Measurements from ENCODE around the gene AURKA. TPM values are rescaled to one million over a fixed set of nuclear protein-coding genes. Genes with fewer than 3 reads are reported as not detected.
A peak's percentile ranks its signal among the peaks of the same experiment; 100 is the strongest.
"Not testable (repeated sequence)": the region's sequence is repeated elsewhere in the genome, so short reads cannot be mapped to it uniquely, and the experiment has no call there.

AURKA gene
- total RNA-seq, 2 experiments from 2014 or later, result 99.7 to 101 TPM

GRCh38 chr20:56391596-56392131 is 351 bp downstream of the AURKA start:
- no peak for DNase-seq
- peaks cover 35% of the 10 kb centered on the region for H3K4me1 Mint-ChIP-seq (ENCODE audit: low read depth)
- no peak overlapping the region for H3K4me3 Mint-ChIP-seq
- ChIA-PET CTCF (interaction anchor here (0.6 to 3.2 kb wide), 7 partner anchors 10 to 78 kb away, joined by 3 to 9 read pairs (median 5); partner anchors contain the start of genes CASS4 and FAM210B), POLR2A (interaction anchor here (0.8 to 2.5 kb wide), 8 partner anchors 14 to 998 kb away, joined by 3 to 27 read pairs (median 10); partner anchors contain the start of genes CASS4, FAM210B and RTF2)
- no peak overlapping the region for H3K27ac Mint-ChIP-seq
- peaks cover 58% of the 10 kb centered on the region for H3K36me3 Mint-ChIP-seq
- H3K9me3 Mint-ChIP-seq, result no peaks in the 10 kb centered on the region
- no peaks in the 10 kb centered on the region for H3K27me3 Mint-ChIP-seq
- intact Hi-C loops (cut with micrococcal nuclease), result loop anchor here (1.0 to 2.0 kb wide), 7 partner anchors 9 to 959 kb away; partner anchors contain the start of genes CASS4, FAM210B, RAE1 and RTF2

GRCh38 chr20:56391037-56391436 is 978 bp downstream of the AURKA start:
- no peak overlapping the region for H3K4me3 Mint-ChIP-seq
- intact Hi-C loops (cut with micrococcal nuclease), result no loop called here
- ChIA-PET POLR2A (interaction anchor here (1.3 to 2.5 kb wide), 4 partner anchors 14 to 78 kb away, joined by 5 to 17 read pairs (median 15); partner anchors contain the start of genes FAM210B and RTF2), CTCF (interaction anchor here (1.0 to 3.2 kb wide), 4 partner anchors 21 to 78 kb away, joined by 3 to 9 read pairs (median 6); partner anchors contain the start of gene CASS4)
- H3K27me3 Mint-ChIP-seq, result no peaks in the 10 kb centered on the region
- H3K9me3 Mint-ChIP-seq, result no peaks in the 10 kb centered on the region
- peaks cover 62% of the 10 kb centered on the region for H3K36me3 Mint-ChIP-seq
- no peak overlapping the region for H3K27ac Mint-ChIP-seq
- no peak for DNase-seq
- H3K4me1 Mint-ChIP-seq (ENCODE audit: low read depth), result peaks cover 34% of the 10 kb centered on the region

GRCh38 chr20:56390396-56390795 is 1.6 kb downstream of the AURKA start:
- intact Hi-C loops (cut with micrococcal nuclease); H3K9me3 Mint-ChIP-seq; DNase-seq; H3K27me3 Mint-ChIP-seq; H3K4me3 Mint-ChIP-seq; H3K27ac Mint-ChIP-seq; CTCF ChIA-PET: not testable (repeated sequence)
- POLR2A ChIA-PET, result interaction anchor here (2.5 kb wide), 1 partner anchor 31 kb away, joined by 17 read pairs; the partner anchor contains the start of gene FAM210B
- H3K4me1 Mint-ChIP-seq (ENCODE audit: low read depth), result peaks cover 28% of the 10 kb centered on the region
- peaks cover 59% of the 10 kb centered on the region for H3K36me3 Mint-ChIP-seq

GRCh38 chr20:56389807-56390206 is 2.2 kb downstream of the AURKA start:
- intact Hi-C loops (cut with micrococcal nuclease), result no loop called here
- peaks cover 58% of the 10 kb centered on the region for H3K36me3 Mint-ChIP-seq
- H3K9me3 Mint-ChIP-seq, result no peaks in the 10 kb centered on the region
- no peak for DNase-seq
- ChIA-PET POLR2A (no interaction called here), CTCF (no interaction called here)
- H3K27me3 Mint-ChIP-seq, result no peaks in the 10 kb centered on the region
- H3K27ac Mint-ChIP-seq, result no peak overlapping the region
- peak overlapping the region; percentile 21 for H3K4me3 Mint-ChIP-seq
- H3K4me1 Mint-ChIP-seq (ENCODE audit: low read depth), result peaks cover 23% of the 10 kb centered on the region

GRCh38 chr20:56388882-56389281 is 3.1 kb downstream of the AURKA start:
- Mint-ChIP-seq H3K4me3 (no peak overlapping the region), H3K27ac (no peak overlapping the region), H3K36me3 (peaks cover 57% of the 10 kb centered on the region), H3K4me1 (ENCODE audit: low read depth) (peaks cover 16% of the 10 kb centered on the region), H3K27me3 (no peaks in the 10 kb centered on the region), H3K9me3 (no peaks in the 10 kb centered on the region)
- no peak for DNase-seq
- ChIA-PET POLR2A (no interaction called here), CTCF (no interaction called here)
- intact Hi-C loops (cut with micrococcal nuclease), result no loop called here

- H3K27ac Mint-ChIP-seq, result no peak overlapping the region
- ChIA-PET CTCF (no interaction called here), POLR2A (no interaction called here)
- peaks cover 11% of the 10 kb centered on the region for H3K4me1 Mint-ChIP-seq (ENCODE audit: low read depth)
- no peak for DNase-seq
- H3K27me3 Mint-ChIP-seq, result no peaks in the 10 kb centered on the region
- intact Hi-C loops (cut with micrococcal nuclease), result no loop called here
- no peak overlapping the region for H3K4me3 Mint-ChIP-seq
- peaks cover 58% of the 10 kb centered on the region for H3K36me3 Mint-ChIP-seq
- H3K9me3 Mint-ChIP-seq, result no peaks in the 10 kb centered on the region
Measured at GRCh38 chr20:56386219-56386618, 5.8 kb downstream of the AURKA start.

GRCh38 chr20:56385130-56385529 is 6.9 kb downstream of the AURKA start:
- intact Hi-C loops (cut with micrococcal nuclease), result no loop called here
- H3K27me3 Mint-ChIP-seq, result no peaks in the 10 kb centered on the region
- H3K4me1 Mint-ChIP-seq (ENCODE audit: low read depth), result peaks cover 7% of the 10 kb centered on the region
- H3K4me3 Mint-ChIP-seq, result no peak overlapping the region
- POLR2A ChIA-PET, result no interaction called here
- no peak overlapping the region for H3K27ac Mint-ChIP-seq
- CTCF ChIA-PET, result no interaction called here
- DNase-seq, result no peak
- peaks cover 59% of the 10 kb centered on the region for H3K36me3 Mint-ChIP-seq
- no peaks in the 10 kb centered on the region for H3K9me3 Mint-ChIP-seq

- no peak for DNase-seq
- no peak overlapping the region for H3K4me3 Mint-ChIP-seq
- H3K4me1 Mint-ChIP-seq (ENCODE audit: low read depth), result peaks cover 12% of the 10 kb centered on the region
- peaks cover 56% of the 10 kb centered on the region for H3K36me3 Mint-ChIP-seq
- no peaks in the 10 kb centered on the region for H3K9me3 Mint-ChIP-seq
- intact Hi-C loops (cut with micrococcal nuclease), result no loop called here
- CTCF ChIA-PET, result no interaction called here
- POLR2A ChIA-PET, result no interaction called here
- no peak overlapping the region for H3K27ac Mint-ChIP-seq
- H3K27me3 Mint-ChIP-seq, result no peaks in the 10 kb centered on the region
Measured at GRCh38 chr20:56383334-56383733, 8.7 kb downstream of the AURKA start.

- Mint-ChIP-seq H3K36me3 (peaks cover 56% of the 10 kb centered on the region), H3K27me3 (no peaks in the 10 kb centered on the region), H3K9me3 (no peaks in the 10 kb centered on the region), H3K27ac (no peak overlapping the region), H3K4me1 (ENCODE audit: low read depth) (peaks cover 12% of the 10 kb centered on the region), H3K4me3 (no peak overlapping the region)
- POLR2A ChIA-PET, result no interaction called here
- CTCF ChIA-PET, result no interaction called here
- no peak for DNase-seq
- intact Hi-C loops (cut with micrococcal nuclease), result no loop called here
Measured at GRCh38 chr20:56382696-56383095, 9.3 kb downstream of the AURKA start.

GRCh38 chr20:56381501-56381900 is 10.5 kb downstream of the AURKA start:
- Mint-ChIP-seq H3K9me3 (no peaks in the 10 kb centered on the region), H3K27ac (no peak overlapping the region), H3K27me3 (no peaks in the 10 kb centered on the region), H3K4me3 (no peak overlapping the region), H3K4me1 (ENCODE audit: low read depth) (peaks cover 12% of the 10 kb centered on the region), H3K36me3 (peaks cover 53% of the 10 kb centered on the region)
- CTCF ChIA-PET, result no interaction called here
- POLR2A ChIA-PET, result interaction anchor here (0.9 kb wide), 1 partner anchor 12 kb away, joined by 3 read pairs; no protein-coding TSS in a partner anchor
- intact Hi-C loops (cut with micrococcal nuclease), result no loop called here
- DNase-seq, result no peak

GRCh38 chr20:56380375-56380774 is 11.6 kb downstream of the AURKA start:
- no peak overlapping the region for H3K4me3 Mint-ChIP-seq
- peaks cover 56% of the 10 kb centered on the region for H3K36me3 Mint-ChIP-seq
- ChIA-PET CTCF (no interaction called here), POLR2A (no interaction called here)
- intact Hi-C loops (cut with micrococcal nuclease), result no loop called here
- DNase-seq, result no peak
- H3K27me3 Mint-ChIP-seq, result no peaks in the 10 kb centered on the region
- peaks cover 15% of the 10 kb centered on the region for H3K4me1 Mint-ChIP-seq (ENCODE audit: low read depth)
- no peaks in the 10 kb centered on the region for H3K9me3 Mint-ChIP-seq
- no peak overlapping the region for H3K27ac Mint-ChIP-seq

- intact Hi-C loops (cut with micrococcal nuclease), result no loop called here
- peaks cover 57% of the 10 kb centered on the region for H3K36me3 Mint-ChIP-seq
- no peak overlapping the region for H3K27ac Mint-ChIP-seq
- no peak overlapping the region for H3K4me3 Mint-ChIP-seq
- no peaks in the 10 kb centered on the region for H3K9me3 Mint-ChIP-seq
- peaks cover 22% of the 10 kb centered on the region for H3K4me1 Mint-ChIP-seq (ENCODE audit: low read depth)
- no peaks in the 10 kb centered on the region for H3K27me3 Mint-ChIP-seq
- CTCF ChIA-PET, result no interaction called here
- POLR2A ChIA-PET, result no interaction called here
- DNase-seq, result no peak
Measured at GRCh38 chr20:56378386-56378785, 13.6 kb downstream of the AURKA start.

- intact Hi-C loops (cut with micrococcal nuclease), result no loop called here
- DNase-seq, result no peak
- ChIA-PET POLR2A (interaction anchor here (1.6 kb wide), 1 partner anchor 15 kb away, joined by 5 read pairs; the partner anchor contains the start of gene AURKA), CTCF (interaction anchor here (0.7 kb wide), 1 partner anchor 1207 kb away, joined by 3 read pairs; no protein-coding TSS in a partner anchor)
- peaks cover 55% of the 10 kb centered on the region for H3K36me3 Mint-ChIP-seq
- no peak overlapping the region for H3K27ac Mint-ChIP-seq
- H3K9me3 Mint-ChIP-seq, result no peaks in the 10 kb centered on the region
- H3K4me3 Mint-ChIP-seq, result no peak overlapping the region
- peaks cover 29% of the 10 kb centered on the region for H3K4me1 Mint-ChIP-seq (ENCODE audit: low read depth)
- no peaks in the 10 kb centered on the region for H3K27me3 Mint-ChIP-seq
Measured at GRCh38 chr20:56376331-56376730, 15.7 kb downstream of the AURKA start.

All from activated CD4-positive, alpha-beta memory T cell treated with anti-CD3 and anti-CD28 coated beads for 36 hours (primary cell).